Astrocyte of the spinal cord (primary cell): Measurements from ENCODE around the gene CLASP1.
A peak's percentile ranks its signal among the peaks of the same experiment; 100 is the strongest.

Experiments used
- DNase-seq: peaks from one replicate; pipeline ENCODE4 v3.0.0; 2011; ENCODE audit warnings: low read depth, low spot score
- H3K4me3 ChIP-seq: 2 replicates; pipeline ENCODE4 v1.5.1; 2011; ENCODE audit warnings: low read depth, mild to moderate bottlenecking, low read length, moderate library complexity
- CTCF ChIP-seq: IDR thresholded peaks from 2 replicates; pipeline ENCODE4 v1.5.1; 2012; ENCODE audit warnings: low read depth, mild to moderate bottlenecking, low read length, inconsistent platforms
- in situ Hi-C: cut with HindIII; loops from 2 replicates; pipeline ENCODE4 v1.10.0; 2017; ENCODE audit warnings: low sequenced_read_pairs

The CLASP1 gene

GRCh38 chr2:121368155-121368554 lies 281.1 kb downstream of the CLASP1 start:
- no peak overlapping the region for H3K4me3 ChIP-seq
- DNase-seq: no peak
- in situ Hi-C loops: no loop called here
- TF ChIP-seq CTCF: no peak

- in situ Hi-C loops: no loop called here
- no peak overlapping the region for H3K4me3 ChIP-seq
- no peak for DNase-seq
- no peak for TF ChIP-seq CTCF
These were observed 281.9 kb downstream of the CLASP1 start for GRCh38 chr2:121367246-121367900.

- in situ Hi-C loops: no loop called here
- no peak for DNase-seq
- TF ChIP-seq CTCF: no peak
- no peak overlapping the region for H3K4me3 ChIP-seq
These were observed 283.2 kb downstream of the CLASP1 start for GRCh38 chr2:121366040-121366439.

- H3K4me3 ChIP-seq: no peak overlapping the region
- no peak for TF ChIP-seq CTCF
- DNase-seq: no peak
- in situ Hi-C loops: no loop called here
These were observed 284.2 kb downstream of the CLASP1 start for GRCh38 chr2:121365061-121365460.

GRCh38 chr2:121363632-121364420 lies 285.4 kb downstream of the CLASP1 start:
- in situ Hi-C loops: no loop called here
- H3K4me3 ChIP-seq: no peak overlapping the region
- no peak for TF ChIP-seq CTCF
- DNase-seq: peak; percentile 72

GRCh38 chr2:121362774-121363173 lies 286.5 kb downstream of the CLASP1 start:
- no peak for DNase-seq
- H3K4me3 ChIP-seq: no peak overlapping the region
- in situ Hi-C loops: no loop called here
- TF ChIP-seq CTCF: no peak
